Measurements from ENCODE around the gene TXNDC17.
A peak's percentile ranks its signal among the peaks of the same experiment; 100 is the strongest.

- TF ChIP-seq CREB1 (IDR thresholded peaks at IDR 0.05; ENCODE audit: low read depth) (no peak), REST (IDR thresholded peaks at IDR 0.05; ENCODE audit: low read depth) (no peak), TEAD4 (IDR thresholded peaks at IDR 0.05) (no peak), TCF12 (IDR thresholded peaks at IDR 0.05; ENCODE audit: low read depth) (no peak), EP300 (IDR thresholded peaks at IDR 0.05; ENCODE audit: borderline replicate concordance) (no peak), YY1 (IDR thresholded peaks at IDR 0.05; ENCODE audit: low read depth) (no peak), RAD21 (IDR thresholded peaks at IDR 0.05; ENCODE audit: low read depth) (peak; percentile 98), NFIC (IDR thresholded peaks at IDR 0.05) (no peak), FOXM1 (IDR thresholded peaks at IDR 0.05; ENCODE audit: borderline replicate concordance, low read depth) (no peak), CEBPB (IDR thresholded peaks at IDR 0.05) (no peak)
Observed at GRCh38 chr17:6666077-6666521, 25.2 kb downstream of the TXNDC17 start.

All from Ishikawa (cell line).